ENCODE results near the gene MAGI2. TPM values are rescaled to one million over a fixed set of nuclear protein-coding genes. Genes with fewer than 3 reads are reported as not detected.

The MAGI2 gene
- total RNA-seq, 1 experiment from 2014 or later, result 0.25 TPM

GRCh38 chr7:78562191-78562590 is 891.3 kb downstream of the MAGI2 start:
- no peak for DNase-seq
- Histone ChIP-seq H3K27me3 (replicated peaks; ENCODE audit: control insufficient read depth, insufficient read depth, low read length) (no peaks in the 10 kb centered on the region), H3K36me3 (ENCODE audit: control insufficient read depth, insufficient read depth, low read length) (no peaks in the 10 kb centered on the region), H3K4me3 (ENCODE audit: low read depth, low read length) (no peak overlapping the region), H3K4me1 (no peaks in the 10 kb centered on the region), H3K9me3 (no peaks in the 10 kb centered on the region)
- no peaks in the 10 kb centered on the region for H3K36me3 Mint-ChIP-seq (ENCODE audit: insufficient read depth, unreplicated experiment)
- no peak overlapping the region for H3K4me3 Mint-ChIP-seq (ENCODE audit: unreplicated experiment)
- H3K27me3 Mint-ChIP-seq (ENCODE audit: insufficient read depth, unreplicated experiment), result peaks cover 13% of the 10 kb centered on the region
- ChIA-PET POLR2A (no interaction called here), CTCF (no interaction called here)
- intact Hi-C loops (cut with micrococcal nuclease; ENCODE audit: unreplicated experiment), result no loop called here
- no peak overlapping the region for H3K27ac Mint-ChIP-seq (ENCODE audit: unreplicated experiment)
- TF ChIP-seq CTCF (IDR thresholded peaks at IDR 0.05; ENCODE audit: insufficient read depth in 1 of 2, low read depth in 1 of 2, low read length in 1 of 2, severe bottlenecking in 1 of 2, unreplicated experiment in 1 of 2), result no peak
- H3K9me3 Mint-ChIP-seq (ENCODE audit: unreplicated experiment), result no peaks in the 10 kb centered on the region
- H3K4me1 Mint-ChIP-seq (ENCODE audit: low read depth, unreplicated experiment), result no peaks in the 10 kb centered on the region
- BruUV-seq (replicated peaks), result no TSS peak

GRCh38 chr7:78558566-78558965 is 894.9 kb downstream of the MAGI2 start:
- ChIA-PET POLR2A (no interaction called here), CTCF (no interaction called here)
- no peaks in the 10 kb centered on the region for H3K36me3 Mint-ChIP-seq (ENCODE audit: insufficient read depth, unreplicated experiment)
- Histone ChIP-seq H3K27me3 (replicated peaks; ENCODE audit: control insufficient read depth, insufficient read depth, low read length) (no peaks in the 10 kb centered on the region), H3K4me1 (no peaks in the 10 kb centered on the region), H3K36me3 (ENCODE audit: control insufficient read depth, insufficient read depth, low read length) (no peaks in the 10 kb centered on the region), H3K4me3 (ENCODE audit: low read depth, low read length) (no peak overlapping the region), H3K9me3 (no peaks in the 10 kb centered on the region)
- TF ChIP-seq CTCF (IDR thresholded peaks at IDR 0.05; ENCODE audit: insufficient read depth in 1 of 2, low read depth in 1 of 2, low read length in 1 of 2, severe bottlenecking in 1 of 2, unreplicated experiment in 1 of 2), result no peak
- no peak overlapping the region for H3K4me3 Mint-ChIP-seq (ENCODE audit: unreplicated experiment)
- no peaks in the 10 kb centered on the region for H3K9me3 Mint-ChIP-seq (ENCODE audit: unreplicated experiment)
- intact Hi-C loops (cut with micrococcal nuclease; ENCODE audit: unreplicated experiment), result no loop called here
- H3K27me3 Mint-ChIP-seq (ENCODE audit: insufficient read depth, unreplicated experiment), result peaks cover 6% of the 10 kb centered on the region
- BruUV-seq (replicated peaks), result no TSS peak
- H3K27ac Mint-ChIP-seq (ENCODE audit: unreplicated experiment), result no peak overlapping the region
- H3K4me1 Mint-ChIP-seq (ENCODE audit: low read depth, unreplicated experiment), result no peaks in the 10 kb centered on the region
- DNase-seq, result no peak

GRCh38 chr7:78543976-78544375 is 909.5 kb downstream of the MAGI2 start:
- no peaks in the 10 kb centered on the region for H3K36me3 ChIP-seq (ENCODE audit: control insufficient read depth, insufficient read depth, low read length)
- peaks cover 2% of the 10 kb centered on the region for H3K27me3 Mint-ChIP-seq (ENCODE audit: insufficient read depth, unreplicated experiment)
- H3K4me3 Mint-ChIP-seq (ENCODE audit: unreplicated experiment), result no peak overlapping the region
- no peaks in the 10 kb centered on the region for H3K9me3 Mint-ChIP-seq (ENCODE audit: unreplicated experiment)
- no peak for TF ChIP-seq CTCF (IDR thresholded peaks at IDR 0.05; ENCODE audit: insufficient read depth in 1 of 2, low read depth in 1 of 2, low read length in 1 of 2, severe bottlenecking in 1 of 2, unreplicated experiment in 1 of 2)
- CTCF ChIA-PET, result no interaction called here
- H3K4me1 ChIP-seq, result no peaks in the 10 kb centered on the region
- POLR2A ChIA-PET, result no interaction called here
- no peak overlapping the region for H3K4me3 ChIP-seq (ENCODE audit: low read depth, low read length)
- H3K27me3 ChIP-seq (replicated peaks; ENCODE audit: control insufficient read depth, insufficient read depth, low read length), result no peaks in the 10 kb centered on the region
- no peaks in the 10 kb centered on the region for H3K4me1 Mint-ChIP-seq (ENCODE audit: low read depth, unreplicated experiment)
- no peak for DNase-seq
- intact Hi-C loops (cut with micrococcal nuclease; ENCODE audit: unreplicated experiment), result no loop called here
- H3K27ac Mint-ChIP-seq (ENCODE audit: unreplicated experiment), result no peak overlapping the region
- H3K36me3 Mint-ChIP-seq (ENCODE audit: insufficient read depth, unreplicated experiment), result no peaks in the 10 kb centered on the region
- H3K9me3 ChIP-seq, result no peaks in the 10 kb centered on the region
- no TSS peak for BruUV-seq (replicated peaks)
